AG04449 (cell line): ENCODE measurements around the gene HOXA9.

Source experiments
- CTCF ChIA-PET: fragments of 350-600 bp; formaldehyde crosslinking; extraction: SDS; loops from one replicate; lab custom pipeline; 2021; ENCODE audit warnings: antibody characterized with exemption; lab: Yijun Ruan, JAX
- POLR2A ChIA-PET: fragments of 400-600, 350-600 bp; formaldehyde crosslinking; extraction: SDS; loops from one replicate; lab custom pipeline; 2020; ENCODE audit warnings: antibody characterized with exemption, inconsistent platforms; lab: Yijun Ruan, JAX
- DNase-seq: peaks from one replicate; pipeline ENCODE4 v3.0.0-alpha.2; 2010; ENCODE audit warnings: low read depth, low spot score
- H3K4me3 ChIP-seq: 2 replicates; pipeline ENCODE4 v1.5.1; 2011; ENCODE audit warnings: low read depth, mild to moderate bottlenecking, control low read depth, low read length
- CTCF ChIP-seq: IDR thresholded peaks from one replicate; pipeline ENCODE4 v1.5.1; 2011; ENCODE audit warnings: mild to moderate bottlenecking, moderate library complexity, low read length, control low read depth, inconsistent platforms; ENCODE audit not compliant: insufficient read depth; ENCODE audit errors: missing control alignments

The HOXA9 gene

GRCh38 chr7:27205325-27206280 is 40.3 kb upstream of the HOXA9 start:
- TF ChIP-seq CTCF: no peak
- peak overlapping the region; percentile 36 for H3K4me3 ChIP-seq
- POLR2A ChIA-PET: no interaction called here
- no peak for DNase-seq
- CTCF ChIA-PET: interaction anchor here (0.9 to 8.4 kb wide), 7 partner anchors 9 to 814 kb away, joined by 3 to 83 read pairs (median 5); no protein-coding TSS in a partner anchor

GRCh38 chr7:27204851-27205322 is 39.5 kb upstream of the HOXA9 start:
- peak overlapping the region; percentile 36 for H3K4me3 ChIP-seq
- ChIA-PET CTCF (interaction anchor here (0.9 to 8.4 kb wide), 7 partner anchors 9 to 815 kb away, joined by 3 to 83 read pairs (median 4); no protein-coding TSS in a partner anchor), POLR2A (no interaction called here)
- TF ChIP-seq CTCF: no peak
- no peak for DNase-seq

- no peak for TF ChIP-seq CTCF
- no peak overlapping the region for H3K4me3 ChIP-seq
- ChIA-PET CTCF (interaction anchor here (0.9 to 1.8 kb wide), 7 partner anchors 8 to 816 kb away, joined by 3 to 6 read pairs (median 4); partner anchors contain the start of gene HOXA11), POLR2A (no interaction called here)
- no peak for DNase-seq
These were observed 38.7 kb upstream of the HOXA9 start for GRCh38 chr7:27203964-27204594.

- POLR2A ChIA-PET: no interaction called here
- H3K4me3 ChIP-seq: no peak overlapping the region
- no peak for DNase-seq
- CTCF ChIA-PET: interaction anchor here (1.1 to 2.3 kb wide), 3 partner anchors 8 to 24 kb away, joined by 4 to 11 read pairs (median 5); partner anchors contain the start of gene HOXA11
- no peak for TF ChIP-seq CTCF
These were observed 38.1 kb upstream of the HOXA9 start for GRCh38 chr7:27203365-27203953.

- DNase-seq: no peak
- no peak overlapping the region for H3K4me3 ChIP-seq
- ChIA-PET CTCF (interaction anchor here (0.8 to 2.3 kb wide), 3 partner anchors 8 to 715 kb away, joined by 3 to 11 read pairs (median 5); no protein-coding TSS in a partner anchor), POLR2A (no interaction called here)
- no peak for TF ChIP-seq CTCF
These were observed 37.5 kb upstream of the HOXA9 start for GRCh38 chr7:27202862-27203134.
